ENCODE results near the gene ETS1. TPM values are rescaled to one million over a fixed set of nuclear protein-coding genes. Genes with fewer than 3 reads are reported as not detected.

Gene ETS1
- total RNA-seq, 1 donor from 2014 or later: 55.9 TPM

GRCh38 chr11:128565881-128566280, 21.5 kb downstream of the ETS1 start:
- Mint-ChIP-seq H3K36me3 (ENCODE audit: low read depth) (no peaks in the 10 kb centered on the region), H3K27me3 (ENCODE audit: low read depth) (peaks cover 39% of the 10 kb centered on the region)

GRCh38 chr11:128564642-128565245, 22.6 kb downstream of the ETS1 start:
- H3K27ac Mint-ChIP-seq (ENCODE audit: unreplicated experiment): no peak overlapping the region
- peaks cover 44% of the 10 kb centered on the region for H3K27me3 Mint-ChIP-seq (ENCODE audit: low read depth)
- no peaks in the 10 kb centered on the region for H3K9me3 Mint-ChIP-seq
- DNase-seq (ENCODE audit: low read depth, low spot score): no peak
- H3K4me1 Mint-ChIP-seq: peaks cover 13% of the 10 kb centered on the region
- H3K36me3 Mint-ChIP-seq (ENCODE audit: low read depth): no peaks in the 10 kb centered on the region
- TF ChIP-seq CTCF (conservative IDR thresholded peaks at IDR 0.05): no peak
- H3K4me3 Mint-ChIP-seq: no peak overlapping the region

More at GRCh38 chr11:128565881-128566280, 21.5 kb downstream of the ETS1 start:
- peaks cover 13% of the 10 kb centered on the region for H3K4me1 Mint-ChIP-seq
- no peak overlapping the region for H3K27ac Mint-ChIP-seq (ENCODE audit: unreplicated experiment)
- no peak overlapping the region for H3K4me3 Mint-ChIP-seq
- no peaks in the 10 kb centered on the region for H3K9me3 Mint-ChIP-seq
- DNase-seq (ENCODE audit: low read depth, low spot score): no peak
- no peak for TF ChIP-seq CTCF (conservative IDR thresholded peaks at IDR 0.05)

- no peak for DNase-seq (ENCODE audit: low read depth, low spot score)
- H3K36me3 Mint-ChIP-seq (ENCODE audit: low read depth): no peaks in the 10 kb centered on the region
- no peak overlapping the region for H3K27ac Mint-ChIP-seq (ENCODE audit: unreplicated experiment)
- peaks cover 49% of the 10 kb centered on the region for H3K27me3 Mint-ChIP-seq (ENCODE audit: low read depth)
- H3K9me3 Mint-ChIP-seq: no peaks in the 10 kb centered on the region
- peaks cover 8% of the 10 kb centered on the region for H3K4me1 Mint-ChIP-seq
- no peak overlapping the region for H3K4me3 Mint-ChIP-seq
- no peak for TF ChIP-seq CTCF (conservative IDR thresholded peaks at IDR 0.05)
Observed at GRCh38 chr11:128563942-128564641, 23.3 kb downstream of the ETS1 start.

GRCh38 chr11:128563308-128563707, 24.1 kb downstream of the ETS1 start:
- Mint-ChIP-seq H3K4me1 (peaks cover 2% of the 10 kb centered on the region), H3K27me3 (ENCODE audit: low read depth) (peaks cover 44% of the 10 kb centered on the region), H3K9me3 (no peaks in the 10 kb centered on the region), H3K36me3 (ENCODE audit: low read depth) (no peaks in the 10 kb centered on the region), H3K27ac (ENCODE audit: unreplicated experiment) (no peak overlapping the region), H3K4me3 (no peak overlapping the region)
- TF ChIP-seq CTCF (conservative IDR thresholded peaks at IDR 0.05): no peak
- no peak for DNase-seq (ENCODE audit: low read depth, low spot score)

- Mint-ChIP-seq H3K36me3 (ENCODE audit: low read depth) (no peaks in the 10 kb centered on the region), H3K9me3 (no peaks in the 10 kb centered on the region), H3K27ac (ENCODE audit: unreplicated experiment) (no peak overlapping the region), H3K27me3 (ENCODE audit: low read depth) (peaks cover 35% of the 10 kb centered on the region), H3K4me3 (no peak overlapping the region), H3K4me1 (no peaks in the 10 kb centered on the region)
- DNase-seq (ENCODE audit: low read depth, low spot score): no peak
- TF ChIP-seq CTCF (conservative IDR thresholded peaks at IDR 0.05): no peak
Observed at GRCh38 chr11:128559496-128560103, 27.8 kb downstream of the ETS1 start.
